CD14-positive monocyte (primary cell): ENCODE data around the gene PRDM5. TPM values are rescaled to one million over a fixed set of nuclear protein-coding genes. Genes with fewer than 3 reads are reported as not detected.

Experiments used
- DNase-seq, 3 donors: peaks; one replicate each; pipeline ENCODE4 v3.0.0-alpha.2; 2011 to 2022
- H2AFZ ChIP-seq: 2 replicates; pipeline ENCODE4 v1.6.0; 2012; ENCODE audit warnings: mild to moderate bottlenecking, low read depth, low read length, inconsistent platforms; ENCODE audit not compliant: insufficient read depth, poor library complexity, severe bottlenecking
- H3K27ac ChIP-seq, 2 donors: 1 replicate in 1 of 2; 2 replicates in 1 of 2; pipeline ENCODE4 v1.5.1; 2012 to 2013; ENCODE audit warnings: low read length in 2 of 2, control low read depth in 1 of 2, inconsistent platforms in 1 of 2, low read depth in 1 of 2, mild to moderate bottlenecking in 1 of 2
- H3K27me3 ChIP-seq, 2 donors: one replicate each; pipeline versions ENCODE4 v1.6.0 to v1.6.1; 2011 to 2013; ENCODE audit warnings: low read length in 2 of 2; ENCODE audit not compliant: control insufficient read depth in 2 of 2, insufficient read depth in 2 of 2
- H3K36me3 ChIP-seq, 2 donors: replicated peaks in 1 of 2; 1 replicate in 1 of 2; 2 replicates in 1 of 2; pipeline versions ENCODE4 v1.5.1 to v1.6.1; 2012 to 2013; ENCODE audit warnings: low read length in 2 of 2, control low read depth in 1 of 2, inconsistent platforms in 1 of 2, mild to moderate bottlenecking in 1 of 2; ENCODE audit not compliant: insufficient read depth in 2 of 2, control insufficient read depth in 1 of 2
- H3K4me1 ChIP-seq, 2 donors: 1 replicate in 1 of 2; 2 replicates in 1 of 2; pipeline versions ENCODE4 v1.5.1 to v1.6.1; 2012 to 2013; ENCODE audit warnings: low read length in 2 of 2, control low read depth in 1 of 2, inconsistent platforms in 1 of 2, mild to moderate bottlenecking in 1 of 2, moderate library complexity in 1 of 2; ENCODE audit not compliant: insufficient read depth in 2 of 2, control insufficient read depth in 1 of 2
- H3K4me2 ChIP-seq: replicated peaks from 2 replicates; pipeline ENCODE3; 2012; ENCODE audit warnings: low read length, moderate library complexity, mild to moderate bottlenecking; ENCODE audit not compliant: poor library complexity, severe bottlenecking; ENCODE audit errors: extremely low read depth
- H3K4me3 ChIP-seq, 3 experiments: fragments of 200-600 bp in 1 of 3; sonication (generic) in 1 of 3; replicated peaks in 1 of 3; 1 replicate in 2 of 3; 2 replicates in 1 of 3; pipeline ENCODE4 v1.5.1; 2011 to 2013; ENCODE audit warnings: low read length in 3 of 3, mild to moderate bottlenecking in 3 of 3, control low read depth in 2 of 3, low read depth in 2 of 3, inconsistent platforms in 1 of 3, moderate library complexity in 1 of 3
- H3K79me2 ChIP-seq: 2 replicates; pipeline ENCODE4 v1.6.0; 2012; ENCODE audit warnings: mild to moderate bottlenecking, control low read depth, inconsistent platforms, low read length, moderate library complexity; ENCODE audit not compliant: insufficient read depth
- H3K9ac ChIP-seq: 2 replicates; pipeline ENCODE4 v1.6.0; 2017; ENCODE audit warnings: low read length, mild to moderate bottlenecking; ENCODE audit not compliant: insufficient read depth, poor library complexity, severe bottlenecking
- H3K9me3 ChIP-seq, 2 donors: replicated peaks in 1 of 2; 1 replicate in 1 of 2; 2 replicates in 1 of 2; pipeline versions ENCODE4 v1.5.1 to v1.6.1; 2012 to 2013; ENCODE audit warnings: low read length in 2 of 2, control low read depth in 1 of 2; ENCODE audit not compliant: control insufficient read depth in 1 of 2, insufficient read depth in 1 of 2
- H4K20me1 ChIP-seq: 2 replicates; pipeline ENCODE4 v1.6.0; 2012; ENCODE audit warnings: mild to moderate bottlenecking, low read length, control low read depth, moderate library complexity; ENCODE audit not compliant: insufficient read depth
- H3K27ac Mint-ChIP-seq, 7 donors: one replicate each; pipeline ENCODE4 v1.8.0; 2020; ENCODE audit warnings: mild to moderate bottlenecking in 7 of 7, mixed read lengths in 7 of 7, moderate library complexity in 6 of 7, inconsistent platforms in 2 of 7
- H3K27me3 Mint-ChIP-seq, 3 donors: one replicate each; pipeline ENCODE4 v1.8.0; 2021 to 2022; ENCODE audit warnings: low read depth in 3 of 3, mild to moderate bottlenecking in 3 of 3, mixed read lengths in 3 of 3, moderate library complexity in 3 of 3, inconsistent platforms in 1 of 3
- H3K36me3 Mint-ChIP-seq, 2 donors: one replicate each; pipeline ENCODE4 v1.8.0; 2020; ENCODE audit warnings: mixed read lengths in 2 of 2, inconsistent platforms in 1 of 2, mild to moderate bottlenecking in 1 of 2
- H3K4me1 Mint-ChIP-seq: one replicate; pipeline ENCODE4 v1.8.0; 2020; ENCODE audit warnings: mild to moderate bottlenecking, mixed read lengths
- H3K4me3 Mint-ChIP-seq, 2 donors: one replicate each; pipeline ENCODE4 v1.8.0; 2020; ENCODE audit warnings: mild to moderate bottlenecking in 2 of 2, mixed read lengths in 2 of 2, moderate library complexity in 1 of 2
- H3K9me3 Mint-ChIP-seq, 7 donors: one replicate each; pipeline ENCODE4 v1.8.0; 2020 to 2022; ENCODE audit warnings: mixed read lengths in 7 of 7, mild to moderate bottlenecking in 6 of 7, moderate library complexity in 6 of 7, inconsistent platforms in 2 of 7
- CTCF ChIP-seq: fragments of 200-600 bp; IDR thresholded peaks from one replicate; pipeline ENCODE4 v1.8.0; 2022; ENCODE audit warnings: antibody characterized with exemption, mild to moderate bottlenecking
- WGBS: methylation state at CpG from one replicate; pipeline ENCODE4 v1.1.5; 2013; ENCODE audit warnings: missing lambda C conversion rate; ENCODE audit not compliant: insufficient coverage; 5-methylcytosine and 5-hydroxymethylcytosine counted together
- intact Hi-C, 2 donors: fragments of 100-400 bp; cut with micrococcal nuclease; formaldehyde crosslinking; loops; one replicate each; pipeline versions ENCODE4 v1.15.0 to v1.15.1; 2023
- polyA plus RNA-seq, 3 donors: library from polyadenylated mRNA; depleted of rRNA in 1 of 3; unstranded in 2 of 3; stranded (reverse) in 1 of 3; fragments of 300-500 nt in 2 of 3; fragments of >200 nt in 1 of 3; fragmentation: Illumina TruSeq in 2 of 3; gene quantifications; 1 replicate in 2 of 3; 2 replicates in 1 of 3; pipeline ENCODE4 v1.2.3, GENCODE V29; 2012 to 2021

PRDM5 gene
- polyA plus RNA-seq, 3 donors = 0.12 to 0.25 (median 0.17) TPM

GRCh38 chr4:120881351-120881750 lies 41.2 kb downstream of the PRDM5 start:
- Mint-ChIP-seq H3K36me3 (no peaks in the 10 kb centered on the region), H3K27ac (no peak overlapping the region), H3K4me1 (no peaks in the 10 kb centered on the region), H3K9me3 (peaks cover 0 to 9% (median 0%) of the 10 kb centered on the region in 7 donors), H3K4me3 (no peak overlapping the region), H3K27me3 (no peaks in the 10 kb centered on the region)
- 100% methylated on average over 1 of the region's 2 CpGs for WGBS
- Histone ChIP-seq H3K27me3 (no peaks in the 10 kb centered on the region), H3K9me3 (peaks cover 0 to 5% of the 10 kb centered on the region in 2 donors), H4K20me1 (no peaks in the 10 kb centered on the region), H3K79me2 (no peaks in the 10 kb centered on the region), H2AFZ (no peak overlapping the region), H3K36me3 (no peaks in the 10 kb centered on the region), H3K9ac (no peak overlapping the region), H3K4me2 (no peak overlapping the region), H3K4me3 (no peak overlapping the region), H3K4me1 (no peaks in the 10 kb centered on the region), H3K27ac (no peak overlapping the region)
- no peak for TF ChIP-seq CTCF
- DNase-seq = no peak
- intact Hi-C loops = no loop called here

DNA sequence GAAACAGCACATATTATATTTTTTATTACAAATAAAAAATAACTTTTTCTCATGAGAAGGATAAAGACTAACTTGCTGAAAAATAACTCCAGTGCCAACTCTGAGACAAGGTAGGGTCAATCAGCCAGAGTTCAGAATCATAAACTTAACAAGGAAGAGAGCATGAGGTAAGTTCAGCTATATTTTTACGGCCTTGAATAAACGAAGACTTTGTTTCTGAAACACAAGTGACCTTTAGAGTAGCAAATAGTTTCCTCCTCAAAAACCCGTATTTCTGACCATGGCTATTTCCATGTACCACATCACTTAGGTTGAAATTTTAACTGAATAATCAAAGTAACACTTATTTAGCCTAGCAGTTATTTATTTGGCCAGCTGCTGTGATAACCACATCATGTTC lies 45.5 kb downstream of the PRDM5 start:
- H2AFZ ChIP-seq = no peak overlapping the region
- no peaks in the 10 kb centered on the region for H3K36me3 Mint-ChIP-seq

More for the DNA sequence above, 45.5 kb downstream of the PRDM5 start:
- no peaks in the 10 kb centered on the region for H3K27me3 ChIP-seq
- no peaks in the 10 kb centered on the region for H4K20me1 ChIP-seq
- no peak overlapping the region for H3K27ac ChIP-seq
- H3K79me2 ChIP-seq = no peaks in the 10 kb centered on the region
- Mint-ChIP-seq H3K27me3 (no peaks in the 10 kb centered on the region), H3K9me3 (peaks cover 0 to 6% (median 0%) of the 10 kb centered on the region in 7 donors), H3K27ac (no peak overlapping the region), H3K4me3 (no peak overlapping the region), H3K4me1 (no peaks in the 10 kb centered on the region)
- no peak for TF ChIP-seq CTCF
- 92% methylated on average over 2 of the region's 3 CpGs for WGBS
- intact Hi-C loops = no loop called here
- H3K4me1 ChIP-seq = no peaks in the 10 kb centered on the region
- no peak for DNase-seq
- H3K9ac ChIP-seq = no peak overlapping the region
- peaks cover 0 to 2% of the 10 kb centered on the region in 2 donors for H3K9me3 ChIP-seq
- no peak overlapping the region for H3K4me2 ChIP-seq
- no peak overlapping the region for H3K4me3 ChIP-seq
- H3K36me3 ChIP-seq = no peaks in the 10 kb centered on the region
